Measurements from ENCODE around the gene PAK5. TPM values are rescaled to one million over a fixed set of nuclear protein-coding genes. Genes with fewer than 3 reads are reported as not detected.

Gene PAK5
- total and polyA plus RNA-seq, 2 experiments from 2014 or later: 0.57 to 1.1 TPM

DNA sequence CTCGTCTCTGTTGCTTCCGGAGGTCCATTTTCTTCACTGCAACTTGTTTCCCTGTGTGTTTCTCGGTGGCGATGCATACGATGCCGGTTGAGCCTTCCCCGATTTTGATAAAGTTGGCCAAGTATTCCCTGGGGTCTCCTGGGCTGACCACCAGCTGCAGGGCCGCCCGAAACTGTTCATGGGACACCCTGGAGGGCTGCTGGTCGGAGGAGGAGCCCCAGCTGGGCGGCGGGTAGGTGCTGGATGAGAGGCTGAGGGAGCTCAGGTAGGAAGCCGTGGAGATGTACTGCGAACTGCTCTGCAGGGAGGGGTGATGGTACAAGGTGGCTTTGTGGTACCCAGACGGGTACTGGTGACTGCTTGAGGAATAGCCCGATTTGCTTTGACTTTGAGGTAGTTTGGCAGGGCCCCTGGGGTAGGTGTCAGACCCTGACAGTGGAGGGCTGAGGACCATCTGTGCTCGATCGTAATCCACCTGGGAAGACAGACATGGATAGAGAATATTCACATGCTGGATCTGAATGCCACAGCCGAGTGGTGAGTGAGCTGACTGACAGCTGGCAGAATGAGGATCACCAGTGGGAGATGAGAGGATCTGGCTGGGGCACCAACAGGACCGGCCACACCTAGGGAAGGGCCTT lies 272.8 kb downstream of the PAK5 start:
- no peaks in the 10 kb centered on the region for H3K36me3 ChIP-seq (ENCODE audit: insufficient read depth)
- no peaks in the 10 kb centered on the region for H3K9me3 Mint-ChIP-seq
- ATAC-seq: no peak
- no peak overlapping the region for H3K4me2 ChIP-seq
- no peak overlapping the region for H3K27ac ChIP-seq (ENCODE audit: low read depth)
- DNase-seq (ENCODE audit: low spot score): no peak
- no peaks in the 10 kb centered on the region; the same call in 2 of the 3 replicates for H3K36me3 Mint-ChIP-seq (ENCODE audit: low read depth)
- no peaks in the 10 kb centered on the region for H4K20me1 ChIP-seq (replicated peaks; ENCODE audit: insufficient read depth)
- H3K4me3 Mint-ChIP-seq: no peak overlapping the region
- H3K27me3 ChIP-seq (ENCODE audit: insufficient read depth): peaks cover 9% of the 10 kb centered on the region
- peaks cover 8% of the 10 kb centered on the region for H3K27me3 Mint-ChIP-seq (ENCODE audit: insufficient read depth, low read depth, poor library complexity)
- no peak overlapping the region for H3K4me3 ChIP-seq
- H2AFZ ChIP-seq: no peak overlapping the region
- H3K79me2 ChIP-seq (replicated peaks; ENCODE audit: insufficient read depth): no peaks in the 10 kb centered on the region
- H3K27ac Mint-ChIP-seq: no peak overlapping the region
- no peaks in the 10 kb centered on the region for H3K9me2 ChIP-seq (ENCODE audit: insufficient read depth)
- no peaks in the 10 kb centered on the region for H3F3A ChIP-seq (replicated peaks; ENCODE audit: low read depth)
- 0 out of 2 replicates have a peak, but pooled peaks cover 2% of the 10 kb centered on the region for H3K4me1 ChIP-seq (ENCODE audit: insufficient read depth)
- TF ChIP-seq, protein P1, sequence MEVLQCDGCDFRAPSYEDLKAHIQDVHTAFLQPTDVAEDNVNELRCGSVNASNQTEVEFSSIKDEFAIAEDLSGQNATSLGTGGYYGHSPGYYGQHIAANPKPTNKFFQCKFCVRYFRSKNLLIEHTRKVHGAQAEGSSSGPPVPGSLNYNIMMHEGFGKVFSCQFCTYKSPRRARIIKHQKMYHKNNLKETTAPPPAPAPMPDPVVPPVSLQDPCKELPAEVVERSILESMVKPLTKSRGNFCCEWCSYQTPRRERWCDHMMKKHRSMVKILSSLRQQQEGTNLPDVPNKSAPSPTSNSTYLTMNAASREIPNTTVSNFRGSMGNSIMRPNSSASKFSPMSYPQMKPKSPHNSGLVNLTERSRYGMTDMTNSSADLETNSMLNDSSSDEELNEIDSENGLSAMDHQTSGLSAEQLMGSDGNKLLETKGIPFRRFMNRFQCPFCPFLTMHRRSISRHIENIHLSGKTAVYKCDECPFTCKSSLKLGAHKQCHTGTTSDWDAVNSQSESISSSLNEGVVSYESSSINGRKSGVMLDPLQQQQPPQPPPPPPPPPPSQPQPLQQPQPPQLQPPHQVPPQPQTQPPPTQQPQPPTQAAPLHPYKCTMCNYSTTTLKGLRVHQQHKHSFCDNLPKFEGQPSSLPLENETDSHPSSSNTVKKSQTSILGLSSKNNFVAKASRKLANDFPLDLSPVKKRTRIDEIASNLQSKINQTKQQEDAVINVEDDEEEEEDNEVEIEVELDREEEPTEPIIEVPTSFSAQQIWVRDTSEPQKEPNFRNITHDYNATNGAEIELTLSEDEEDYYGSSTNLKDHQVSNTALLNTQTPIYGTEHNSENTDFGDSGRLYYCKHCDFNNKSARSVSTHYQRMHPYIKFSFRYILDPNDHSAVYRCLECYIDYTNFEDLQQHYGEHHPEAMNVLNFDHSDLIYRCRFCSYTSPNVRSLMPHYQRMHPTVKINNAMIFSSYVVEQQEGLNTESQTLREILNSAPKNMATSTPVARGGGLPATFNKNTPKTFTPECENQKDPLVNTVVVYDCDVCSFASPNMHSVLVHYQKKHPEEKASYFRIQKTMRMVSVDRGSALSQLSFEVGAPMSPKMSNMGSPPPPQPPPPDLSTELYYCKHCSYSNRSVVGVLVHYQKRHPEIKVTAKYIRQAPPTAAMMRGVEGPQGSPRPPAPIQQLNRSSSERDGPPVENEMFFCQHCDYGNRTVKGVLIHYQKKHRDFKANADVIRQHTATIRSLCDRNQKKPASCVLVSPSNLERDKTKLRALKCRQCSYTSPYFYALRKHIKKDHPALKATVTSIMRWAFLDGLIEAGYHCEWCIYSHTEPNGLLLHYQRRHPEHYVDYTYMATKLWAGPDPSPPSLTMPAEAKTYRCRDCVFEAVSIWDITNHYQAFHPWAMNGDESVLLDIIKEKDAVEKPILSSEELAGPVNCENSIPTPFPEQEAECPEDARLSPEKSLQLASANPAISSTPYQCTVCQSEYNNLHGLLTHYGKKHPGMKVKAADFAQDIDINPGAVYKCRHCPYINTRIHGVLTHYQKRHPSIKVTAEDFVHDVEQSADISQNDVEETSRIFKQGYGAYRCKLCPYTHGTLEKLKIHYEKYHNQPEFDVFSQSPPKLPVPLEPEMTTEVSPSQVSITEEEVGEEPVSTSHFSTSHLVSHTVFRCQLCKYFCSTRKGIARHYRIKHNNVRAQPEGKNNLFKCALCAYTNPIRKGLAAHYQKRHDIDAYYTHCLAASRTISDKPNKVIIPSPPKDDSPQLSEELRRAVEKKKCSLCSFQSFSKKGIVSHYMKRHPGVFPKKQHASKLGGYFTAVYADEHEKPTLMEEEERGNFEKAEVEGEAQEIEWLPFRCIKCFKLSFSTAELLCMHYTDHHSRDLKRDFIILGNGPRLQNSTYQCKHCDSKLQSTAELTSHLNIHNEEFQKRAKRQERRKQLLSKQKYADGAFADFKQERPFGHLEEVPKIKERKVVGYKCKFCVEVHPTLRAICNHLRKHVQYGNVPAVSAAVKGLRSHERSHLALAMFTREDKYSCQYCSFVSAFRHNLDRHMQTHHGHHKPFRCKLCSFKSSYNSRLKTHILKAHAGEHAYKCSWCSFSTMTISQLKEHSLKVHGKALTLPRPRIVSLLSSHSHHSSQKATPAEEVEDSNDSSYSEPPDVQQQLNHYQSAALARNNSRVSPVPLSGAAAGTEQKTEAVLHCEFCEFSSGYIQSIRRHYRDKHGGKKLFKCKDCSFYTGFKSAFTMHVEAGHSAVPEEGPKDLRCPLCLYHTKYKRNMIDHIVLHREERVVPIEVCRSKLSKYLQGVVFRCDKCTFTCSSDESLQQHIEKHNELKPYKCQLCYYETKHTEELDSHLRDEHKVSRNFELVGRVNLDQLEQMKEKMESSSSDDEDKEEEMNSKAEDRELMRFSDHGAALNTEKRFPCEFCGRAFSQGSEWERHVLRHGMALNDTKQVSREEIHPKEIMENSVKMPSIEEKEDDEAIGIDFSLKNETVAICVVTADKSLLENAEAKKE (CRISPR knock-in tag; IDR thresholded peaks at IDR 0.05): no peak
- TF ChIP-seq EZH2phosphoT487 (IDR thresholded peaks at IDR 0.05; ENCODE audit: unreplicated experiment) (no peak), REST (IDR thresholded peaks at IDR 0.05; ENCODE audit: unreplicated experiment) (no peak), ZNF114 (CRISPR knock-in tag; IDR thresholded peaks at IDR 0.05) (no peak), EZH2 (IDR thresholded peaks at IDR 0.05; ENCODE audit: low read depth, unreplicated experiment) (no peak), JUNB (IDR thresholded peaks at IDR 0.05; ENCODE audit: unreplicated experiment) (no peak), ZNF331 (CRISPR knock-in tag; IDR thresholded peaks at IDR 0.05; ENCODE audit: low read depth) (no peak), STAT1 (IDR thresholded peaks at IDR 0.05; ENCODE audit: unreplicated experiment) (no peak), CREB1 (CRISPR knock-in tag; IDR thresholded peaks at IDR 0.05; ENCODE audit: low read depth) (no peak), POLR2AphosphoS5 (IDR thresholded peaks at IDR 0.05; ENCODE audit: low read depth) (no peak), NANOG (IDR thresholded peaks at IDR 0.05; ENCODE audit: borderline replicate concordance) (no peak)
- TF ChIP-seq, protein P2, sequence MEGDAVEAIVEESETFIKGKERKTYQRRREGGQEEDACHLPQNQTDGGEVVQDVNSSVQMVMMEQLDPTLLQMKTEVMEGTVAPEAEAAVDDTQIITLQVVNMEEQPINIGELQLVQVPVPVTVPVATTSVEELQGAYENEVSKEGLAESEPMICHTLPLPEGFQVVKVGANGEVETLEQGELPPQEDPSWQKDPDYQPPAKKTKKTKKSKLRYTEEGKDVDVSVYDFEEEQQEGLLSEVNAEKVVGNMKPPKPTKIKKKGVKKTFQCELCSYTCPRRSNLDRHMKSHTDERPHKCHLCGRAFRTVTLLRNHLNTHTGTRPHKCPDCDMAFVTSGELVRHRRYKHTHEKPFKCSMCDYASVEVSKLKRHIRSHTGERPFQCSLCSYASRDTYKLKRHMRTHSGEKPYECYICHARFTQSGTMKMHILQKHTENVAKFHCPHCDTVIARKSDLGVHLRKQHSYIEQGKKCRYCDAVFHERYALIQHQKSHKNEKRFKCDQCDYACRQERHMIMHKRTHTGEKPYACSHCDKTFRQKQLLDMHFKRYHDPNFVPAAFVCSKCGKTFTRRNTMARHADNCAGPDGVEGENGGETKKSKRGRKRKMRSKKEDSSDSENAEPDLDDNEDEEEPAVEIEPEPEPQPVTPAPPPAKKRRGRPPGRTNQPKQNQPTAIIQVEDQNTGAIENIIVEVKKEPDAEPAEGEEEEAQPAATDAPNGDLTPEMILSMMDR (conservative IDR thresholded peaks at IDR 0.05; ENCODE audit: low read depth in 2 of 2): no peak
- TF ChIP-seq, protein P3, sequence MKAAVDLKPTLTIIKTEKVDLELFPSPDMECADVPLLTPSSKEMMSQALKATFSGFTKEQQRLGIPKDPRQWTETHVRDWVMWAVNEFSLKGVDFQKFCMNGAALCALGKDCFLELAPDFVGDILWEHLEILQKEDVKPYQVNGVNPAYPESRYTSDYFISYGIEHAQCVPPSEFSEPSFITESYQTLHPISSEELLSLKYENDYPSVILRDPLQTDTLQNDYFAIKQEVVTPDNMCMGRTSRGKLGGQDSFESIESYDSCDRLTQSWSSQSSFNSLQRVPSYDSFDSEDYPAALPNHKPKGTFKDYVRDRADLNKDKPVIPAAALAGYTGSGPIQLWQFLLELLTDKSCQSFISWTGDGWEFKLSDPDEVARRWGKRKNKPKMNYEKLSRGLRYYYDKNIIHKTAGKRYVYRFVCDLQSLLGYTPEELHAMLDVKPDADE (IDR thresholded peaks at IDR 0.05): no peak
- peaks cover 6% of the 10 kb centered on the region for H3K4me1 Mint-ChIP-seq
